HL-60 (cell line): ENCODE data around the gene PIP5K1B.

ENCODE experiments used
- GABPA ChIP-seq: IDR thresholded peaks from 2 replicates; pipeline ENCODE4 v1.6.1; 2012; ENCODE audit warnings: low read depth
- POLR2AphosphoS5 ChIP-seq: IDR thresholded peaks from 2 replicates; pipeline ENCODE4 v1.6.1; 2012; ENCODE audit warnings: low read depth
- REST ChIP-seq: IDR thresholded peaks from 2 replicates; pipeline ENCODE4 v1.6.1; 2012; ENCODE audit warnings: low read depth; ENCODE audit not compliant: insufficient replicate concordance
- SPI1 ChIP-seq: IDR thresholded peaks from 2 replicates; pipeline ENCODE4 v1.6.1; 2012; ENCODE audit warnings: low read depth, mild to moderate bottlenecking, borderline replicate concordance
- TF ChIP-seq, protein P1 (sequence below): IDR thresholded peaks from one replicate; pipeline ENCODE4 v1.5.1; 2011; ENCODE audit warnings: low read length, control low read depth, inconsistent platforms; ENCODE audit not compliant: insufficient read depth

DNA sequence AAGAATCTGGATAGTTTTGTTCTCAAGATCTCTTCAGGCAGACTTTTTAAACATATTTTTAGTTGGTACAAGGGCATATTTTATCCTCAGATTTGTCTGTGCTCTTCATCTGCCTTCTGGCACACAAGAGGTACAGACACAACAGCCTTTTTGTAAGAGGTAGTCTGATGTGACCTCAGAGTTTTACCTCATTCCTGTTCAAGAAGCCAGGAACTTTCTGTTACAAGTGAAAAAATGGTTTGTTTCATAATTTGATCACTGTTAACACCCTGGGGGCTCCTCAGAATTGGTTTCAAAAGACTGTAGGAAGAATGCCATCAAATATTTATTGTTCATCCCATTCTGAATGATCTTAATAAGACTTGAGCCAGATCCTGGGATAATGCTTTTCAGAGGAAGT is 172.2 kb downstream of the PIP5K1B start:
- TF ChIP-seq, protein P1, sequence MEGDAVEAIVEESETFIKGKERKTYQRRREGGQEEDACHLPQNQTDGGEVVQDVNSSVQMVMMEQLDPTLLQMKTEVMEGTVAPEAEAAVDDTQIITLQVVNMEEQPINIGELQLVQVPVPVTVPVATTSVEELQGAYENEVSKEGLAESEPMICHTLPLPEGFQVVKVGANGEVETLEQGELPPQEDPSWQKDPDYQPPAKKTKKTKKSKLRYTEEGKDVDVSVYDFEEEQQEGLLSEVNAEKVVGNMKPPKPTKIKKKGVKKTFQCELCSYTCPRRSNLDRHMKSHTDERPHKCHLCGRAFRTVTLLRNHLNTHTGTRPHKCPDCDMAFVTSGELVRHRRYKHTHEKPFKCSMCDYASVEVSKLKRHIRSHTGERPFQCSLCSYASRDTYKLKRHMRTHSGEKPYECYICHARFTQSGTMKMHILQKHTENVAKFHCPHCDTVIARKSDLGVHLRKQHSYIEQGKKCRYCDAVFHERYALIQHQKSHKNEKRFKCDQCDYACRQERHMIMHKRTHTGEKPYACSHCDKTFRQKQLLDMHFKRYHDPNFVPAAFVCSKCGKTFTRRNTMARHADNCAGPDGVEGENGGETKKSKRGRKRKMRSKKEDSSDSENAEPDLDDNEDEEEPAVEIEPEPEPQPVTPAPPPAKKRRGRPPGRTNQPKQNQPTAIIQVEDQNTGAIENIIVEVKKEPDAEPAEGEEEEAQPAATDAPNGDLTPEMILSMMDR, result no peak
- TF ChIP-seq POLR2AphosphoS5 (no peak), REST (no peak), GABPA (no peak), SPI1 (no peak)
